Measurements from ENCODE around the gene ZNF593.

ZNF593 gene

DNA sequence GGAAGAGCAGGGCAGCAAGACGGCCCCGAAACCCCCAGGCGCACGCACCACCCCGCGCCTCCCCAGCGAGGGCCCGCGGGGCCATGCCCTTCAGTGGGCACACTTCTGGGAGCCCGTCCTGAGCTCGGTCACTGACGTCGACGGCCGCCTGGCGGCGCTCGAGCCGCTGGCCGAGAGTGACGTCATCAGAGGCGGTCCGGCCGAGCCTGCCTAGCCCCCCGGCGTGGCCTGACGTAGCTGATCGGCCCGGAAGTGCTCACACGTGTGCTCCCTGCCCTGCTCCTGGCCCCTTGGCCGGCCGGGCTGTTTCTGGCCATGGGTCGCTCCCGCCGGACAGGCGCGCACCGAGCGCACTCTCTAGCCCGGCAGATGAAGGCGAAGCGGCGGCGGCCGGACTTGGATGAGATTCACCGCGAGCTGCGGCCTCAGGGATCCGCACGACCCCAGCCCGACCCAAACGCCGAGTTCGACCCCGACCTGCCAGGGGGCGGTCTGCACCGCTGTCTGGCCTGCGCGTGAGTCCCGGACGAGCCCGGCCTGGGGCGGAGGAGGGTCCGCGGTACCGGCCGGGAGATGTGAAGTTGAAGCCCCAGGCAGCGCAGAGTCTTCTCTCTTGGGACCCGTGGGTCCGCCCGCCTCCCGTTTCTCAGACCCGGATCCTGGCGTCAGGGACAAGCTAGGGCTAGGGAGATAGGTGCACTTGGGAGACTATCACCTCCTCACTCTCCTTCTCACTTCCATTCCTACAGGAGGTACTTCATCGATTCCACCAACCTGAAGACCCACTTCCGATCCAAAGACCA lies at the start of gene ZNF593:
Gene ZNF593 (plus strand): TSS at position 240 of the 803 bp plus-strand sequence. CDS start 76 bp downstream, at position 316.
- peak; percentile 93 for DNase-seq (ENCODE audit: low spot score)

DNA sequence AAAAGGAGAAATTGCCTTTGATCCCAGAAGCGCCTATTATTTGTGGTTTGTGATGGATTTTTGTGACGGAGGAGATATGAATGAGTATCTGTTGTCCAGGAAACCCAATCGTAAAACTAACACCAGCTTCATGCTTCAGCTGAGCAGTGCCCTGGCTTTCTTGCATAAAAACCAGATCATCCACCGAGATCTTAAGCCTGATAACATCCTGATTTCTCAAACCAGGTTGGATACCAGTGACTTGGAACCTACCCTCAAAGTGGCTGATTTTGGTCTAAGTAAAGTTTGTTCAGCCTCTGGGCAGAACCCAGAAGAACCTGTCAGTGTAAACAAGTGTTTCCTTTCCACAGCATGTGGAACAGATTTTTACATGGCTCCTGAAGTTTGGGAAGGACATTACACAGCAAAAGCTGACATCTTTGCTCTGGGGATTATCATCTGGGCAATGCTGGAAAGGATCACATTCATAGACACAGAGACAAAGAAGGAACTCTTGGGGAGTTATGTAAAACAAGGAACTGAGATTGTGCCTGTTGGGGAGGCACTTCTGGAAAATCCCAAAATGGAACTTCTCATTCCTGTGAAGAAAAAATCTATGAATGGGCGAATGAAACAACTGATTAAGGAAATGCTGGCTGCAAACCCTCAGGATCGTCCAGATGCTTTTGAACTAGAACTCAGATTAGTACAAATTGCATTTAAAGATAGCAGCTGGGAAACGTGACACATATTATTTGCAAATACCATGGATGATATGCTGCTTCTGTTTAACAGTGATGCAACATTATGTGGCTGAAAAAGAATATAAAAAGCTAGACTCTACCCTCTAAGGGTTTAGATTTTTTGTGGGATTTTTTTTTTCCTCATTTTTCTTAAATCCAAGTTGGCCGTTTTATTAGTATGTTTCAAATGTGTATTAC lies 47.6 kb upstream of the ZNF593 start:
- no peak for DNase-seq (ENCODE audit: low spot score)

DNA sequence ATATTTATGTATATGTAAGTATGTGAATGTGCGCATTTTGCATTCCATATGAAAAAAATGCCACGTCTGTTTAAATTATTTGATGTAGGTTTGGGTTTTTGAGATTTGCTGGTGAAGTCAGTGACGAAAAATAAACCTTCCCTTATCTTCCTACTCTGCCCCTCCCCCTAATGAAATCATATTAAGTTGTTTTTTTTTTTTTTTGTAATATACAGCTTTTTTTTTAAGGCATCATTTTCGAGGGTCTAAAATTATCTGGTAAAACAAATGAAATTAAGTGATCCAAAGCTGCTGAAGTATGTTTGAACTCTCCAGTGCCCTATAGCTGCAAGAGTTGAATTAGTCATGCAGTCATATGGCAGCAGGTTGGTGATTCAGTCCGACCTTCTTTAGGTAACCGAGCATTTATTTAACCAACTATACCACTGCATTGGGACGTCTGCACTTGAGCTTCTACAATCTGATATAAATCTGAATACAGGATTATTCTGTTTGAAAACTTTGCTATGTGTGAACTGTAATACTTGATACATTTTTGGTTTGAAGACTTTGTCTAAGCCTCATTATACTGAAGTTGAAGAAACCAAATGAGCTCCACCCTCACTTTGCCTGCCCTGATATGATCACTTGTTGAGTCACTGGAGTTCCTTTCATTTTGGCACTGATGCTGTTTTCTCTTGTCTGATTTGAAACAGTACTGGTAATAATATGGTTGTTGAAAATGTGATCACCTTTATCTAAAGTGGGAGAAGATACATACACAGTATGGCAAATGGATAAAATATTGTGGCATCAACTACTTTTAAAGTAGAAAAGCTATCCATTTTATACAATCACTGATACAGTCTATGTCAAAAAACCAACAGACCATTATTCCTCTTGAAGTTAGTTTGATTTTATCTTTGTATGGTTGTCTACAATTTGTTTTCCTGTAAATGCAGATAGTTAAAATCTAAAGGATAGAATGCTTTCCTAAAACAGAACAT lies 46.4 kb upstream of the ZNF593 start:
- no peak for DNase-seq (ENCODE audit: low spot score)

DNA sequence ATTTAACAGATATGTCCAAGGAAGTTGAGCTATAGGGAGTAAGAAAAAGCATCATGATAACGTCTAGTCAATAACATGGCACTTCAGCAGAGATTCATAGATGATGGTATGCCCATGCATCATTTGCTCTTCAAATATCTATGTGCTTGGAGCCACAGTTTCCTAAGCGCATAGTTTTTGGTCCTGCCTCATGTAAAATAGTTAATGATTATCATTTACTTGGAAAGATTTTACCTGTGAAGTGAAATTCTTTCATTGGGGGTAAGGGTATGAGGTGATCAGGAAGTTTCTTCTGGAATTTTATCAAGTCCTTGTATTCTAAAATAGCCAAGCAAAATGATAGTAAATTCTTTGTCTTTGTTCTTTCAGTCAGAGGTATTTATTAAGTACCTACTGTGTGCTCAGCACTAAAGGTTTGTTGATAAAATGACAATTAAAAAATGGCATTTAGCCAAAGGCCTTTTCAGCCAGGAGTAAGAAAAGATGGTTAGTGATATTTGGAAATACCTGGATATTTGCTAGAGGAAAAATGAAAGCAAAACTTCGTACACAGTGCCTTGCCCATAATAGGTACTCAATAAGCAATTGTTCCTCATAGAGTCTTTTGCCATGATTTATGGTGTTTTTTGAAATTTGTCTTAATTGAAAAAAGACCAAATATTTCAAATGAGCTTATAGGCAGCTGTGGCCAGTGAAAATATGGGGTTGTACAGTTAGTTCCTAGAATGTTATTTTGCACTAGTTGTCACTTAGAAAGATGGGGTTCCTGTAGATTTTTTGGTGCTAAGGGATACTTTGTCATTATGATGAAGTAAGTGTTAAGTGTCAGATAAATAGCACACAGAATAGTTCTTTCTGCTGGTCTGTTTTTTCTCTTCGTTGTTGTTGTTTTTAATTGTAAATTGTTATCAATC lies 45.0 kb upstream of the ZNF593 start:
- no peak for DNase-seq (ENCODE audit: low spot score)

DNA sequence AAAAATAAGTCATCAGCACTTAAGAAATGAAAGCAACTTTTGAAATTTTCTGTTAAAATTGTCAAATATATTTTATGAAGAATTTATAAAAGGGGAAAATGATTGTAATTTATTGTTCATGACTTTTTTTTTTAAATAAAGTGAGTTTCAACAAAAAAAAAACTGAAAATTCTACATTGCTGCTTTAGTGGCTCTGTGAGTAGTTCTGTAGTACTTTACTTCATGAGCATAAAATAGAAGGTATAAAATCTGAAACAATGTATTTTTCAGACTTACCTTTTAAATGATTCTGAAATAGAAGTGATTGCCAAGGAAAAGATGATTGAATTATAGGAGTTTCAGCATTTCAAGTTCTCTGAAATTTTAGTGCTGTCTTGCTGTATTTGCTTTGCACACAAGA lies 44.3 kb upstream of the ZNF593 start:
- DNase-seq (ENCODE audit: low spot score), result no peak

DNA sequence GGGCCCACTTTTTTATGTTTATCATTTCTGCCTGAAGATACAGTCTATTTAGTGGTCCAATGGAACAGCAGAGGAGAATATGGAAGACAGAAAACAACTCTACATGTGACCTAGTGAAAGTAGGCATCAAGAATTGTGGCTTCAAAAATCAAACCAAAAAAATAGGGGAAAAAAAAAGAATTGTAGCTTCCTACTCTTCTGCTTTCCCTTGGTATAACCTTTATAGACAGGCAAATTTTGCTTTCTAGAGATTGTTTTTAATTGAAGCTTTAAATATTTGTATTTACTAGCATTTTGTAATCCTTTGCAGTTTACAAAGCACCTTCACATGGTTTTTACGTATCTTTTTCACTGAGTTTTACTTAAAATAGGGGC lies 43.8 kb upstream of the ZNF593 start:
- DNase-seq (ENCODE audit: low spot score), result no peak

DNA sequence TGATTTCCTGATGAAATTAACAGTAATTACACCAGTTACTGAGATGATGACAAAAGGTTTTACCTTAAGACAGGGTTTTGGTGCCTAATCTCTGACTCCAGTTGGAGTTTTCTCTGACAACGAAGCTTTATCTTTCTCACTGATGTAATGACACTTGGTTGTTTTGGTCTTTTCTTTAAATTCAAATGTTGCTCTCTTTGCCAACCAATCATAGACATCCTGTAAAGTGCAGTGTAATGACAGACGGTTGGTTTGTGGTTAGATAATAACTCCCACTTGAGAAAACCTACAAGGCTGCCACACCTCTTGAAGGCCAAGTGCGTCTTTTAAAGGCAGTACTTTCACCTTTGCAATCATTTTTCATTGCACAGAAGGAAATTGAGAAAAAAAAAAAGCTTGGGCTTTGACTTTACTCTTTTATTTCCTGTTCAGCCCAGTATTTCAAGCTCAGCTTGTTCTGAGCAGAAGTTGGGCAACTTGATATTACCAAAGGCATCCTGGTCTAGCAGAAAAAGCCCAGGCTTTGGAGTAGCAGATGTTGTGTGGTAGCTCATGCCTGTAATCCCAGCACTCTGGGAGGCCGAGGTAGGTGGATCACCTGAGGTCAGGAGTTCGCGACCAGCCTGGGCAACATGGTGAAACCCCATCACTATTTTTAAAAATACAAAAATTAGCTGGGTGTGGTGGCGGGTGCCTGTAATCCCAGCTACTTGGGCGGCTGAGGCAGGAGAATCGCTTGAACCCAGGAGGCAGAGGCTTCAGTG lies 43.2 kb upstream of the ZNF593 start:
- DNase-seq (ENCODE audit: low spot score), result peak; percentile 90

DNA sequence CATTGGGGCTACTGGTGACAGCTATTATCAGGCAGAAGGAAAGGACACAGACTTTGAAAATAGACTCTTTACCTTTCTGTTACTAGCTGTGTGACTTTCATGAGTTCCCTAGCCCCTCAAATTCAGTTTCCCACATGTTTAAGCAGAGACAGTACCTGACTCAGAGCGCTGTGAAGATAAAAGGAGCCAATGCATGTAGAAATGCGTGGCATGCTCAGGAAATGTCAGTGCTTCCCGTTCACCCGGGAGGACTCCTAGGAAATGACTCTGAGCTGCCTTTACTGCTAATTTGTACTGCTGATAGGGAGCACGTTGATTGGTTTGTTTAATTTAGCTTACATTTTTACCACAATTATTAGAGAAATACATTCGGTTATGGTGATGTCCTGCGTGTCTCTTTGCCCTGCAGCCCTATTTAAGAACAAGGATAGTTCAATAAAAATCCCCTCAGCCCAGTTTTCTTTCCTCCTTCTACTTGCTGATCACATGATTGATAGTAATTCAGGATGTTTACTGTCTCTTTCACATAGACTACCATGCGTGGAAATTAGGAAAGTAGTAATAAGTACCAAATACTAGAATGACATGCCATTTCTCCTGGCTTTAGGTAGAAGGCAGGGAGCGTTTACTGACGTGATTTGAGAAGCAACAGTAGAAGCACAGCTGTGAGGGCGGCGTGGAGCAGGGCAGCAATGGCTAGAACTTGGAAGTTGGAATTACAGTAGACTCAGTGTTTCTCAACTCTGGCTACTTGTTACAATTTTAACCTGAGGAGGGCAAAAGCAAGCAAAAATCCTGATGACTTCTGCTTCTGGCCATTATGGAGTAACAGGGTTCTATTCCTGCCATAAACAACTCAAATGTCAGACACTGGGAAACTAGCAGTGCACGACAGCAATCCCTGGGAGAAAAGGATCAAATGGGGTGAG lies 42.2 kb upstream of the ZNF593 start:
- no peak for DNase-seq (ENCODE audit: low spot score)

DNA sequence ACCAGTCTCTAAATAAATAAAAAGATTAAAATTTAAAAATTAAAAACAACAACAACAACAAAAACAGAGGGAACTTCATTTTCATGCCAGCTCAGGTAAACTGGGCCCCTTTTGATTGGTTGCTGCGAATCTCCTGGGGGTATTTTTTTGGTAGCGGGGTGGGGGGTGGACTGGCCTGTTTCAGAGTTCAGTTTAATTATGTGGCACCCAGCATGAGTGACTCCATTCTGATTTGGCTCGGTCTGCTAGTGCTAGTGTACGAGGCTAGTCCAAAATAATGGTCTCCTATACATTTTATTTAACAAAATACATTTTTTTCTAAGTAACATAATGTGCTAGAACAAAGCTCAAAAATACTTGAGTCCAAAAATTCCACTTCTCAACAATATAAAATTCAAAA lies 39.9 kb upstream of the ZNF593 start:
- DNase-seq (ENCODE audit: low spot score), result no peak

DNA sequence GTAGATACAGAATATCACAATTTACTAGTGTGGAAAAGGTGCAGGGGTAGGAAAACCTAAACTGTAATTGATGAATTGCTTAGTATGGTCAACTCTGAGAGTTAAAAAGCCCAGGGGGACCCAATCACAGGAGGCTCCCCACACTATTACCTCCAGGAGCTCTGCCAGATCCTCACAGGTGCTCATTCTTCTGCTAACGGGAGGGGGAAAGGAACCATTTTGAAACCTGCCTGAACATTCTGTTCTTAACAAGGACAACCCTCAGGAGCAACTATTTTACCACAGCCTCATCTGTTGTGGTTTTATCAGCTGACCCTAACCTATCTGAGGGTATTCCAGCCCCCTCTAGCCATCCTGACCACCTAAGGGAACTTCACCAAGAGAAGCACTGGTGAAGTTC lies 39.0 kb upstream of the ZNF593 start:
- DNase-seq (ENCODE audit: low spot score), result no peak

DNA sequence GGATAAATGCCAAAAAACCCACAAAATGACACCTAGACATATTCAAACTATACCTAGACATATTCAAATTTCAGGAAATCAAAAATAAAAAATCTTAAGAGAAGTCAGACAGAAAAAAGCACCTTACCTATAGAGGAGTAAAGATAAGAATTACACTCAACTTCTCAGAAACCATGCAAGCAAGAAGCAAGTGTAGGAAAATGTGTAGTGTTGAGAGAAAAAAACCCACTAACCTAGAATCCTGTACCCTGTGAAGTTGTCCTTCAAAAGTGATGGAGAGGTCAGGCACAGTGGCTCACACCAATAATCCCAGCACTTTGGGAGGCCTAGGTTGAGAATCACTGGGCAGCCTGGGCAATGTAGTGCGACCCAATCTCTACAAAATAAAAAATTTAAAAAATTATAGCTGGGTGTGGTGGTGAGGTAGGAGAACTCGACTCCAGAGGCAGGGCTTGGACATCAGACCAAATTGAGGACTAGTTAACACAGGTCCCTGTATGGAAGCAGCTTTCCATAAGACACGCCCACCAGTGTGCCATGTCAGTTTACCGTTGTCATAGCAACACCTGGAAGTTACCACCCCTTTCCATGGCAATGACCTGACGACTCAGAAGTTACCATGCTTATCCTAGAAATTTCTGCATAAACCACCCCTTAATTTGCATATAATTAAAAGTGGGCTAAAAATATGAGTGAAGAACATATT lies 37.4 kb upstream of the ZNF593 start:
- DNase-seq (ENCODE audit: low spot score), result peak; percentile 59

DNA sequence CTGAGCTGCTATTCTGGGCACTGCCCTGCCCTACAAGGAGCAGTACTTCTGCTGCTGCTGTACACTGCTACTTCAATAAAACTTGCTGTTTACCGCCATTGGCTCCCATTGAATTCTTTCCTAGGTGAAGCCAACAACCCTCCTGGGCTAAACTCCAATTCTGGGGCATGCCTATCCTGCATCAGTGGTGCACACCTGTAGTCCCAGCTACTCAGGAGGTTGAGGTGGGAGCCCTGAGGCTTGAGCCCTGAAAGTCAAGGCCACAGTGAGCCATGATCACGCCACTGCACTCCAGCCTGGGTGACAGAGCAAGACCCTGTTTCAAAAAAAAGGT lies 36.9 kb upstream of the ZNF593 start:
- DNase-seq (ENCODE audit: low spot score), result no peak

DNA sequence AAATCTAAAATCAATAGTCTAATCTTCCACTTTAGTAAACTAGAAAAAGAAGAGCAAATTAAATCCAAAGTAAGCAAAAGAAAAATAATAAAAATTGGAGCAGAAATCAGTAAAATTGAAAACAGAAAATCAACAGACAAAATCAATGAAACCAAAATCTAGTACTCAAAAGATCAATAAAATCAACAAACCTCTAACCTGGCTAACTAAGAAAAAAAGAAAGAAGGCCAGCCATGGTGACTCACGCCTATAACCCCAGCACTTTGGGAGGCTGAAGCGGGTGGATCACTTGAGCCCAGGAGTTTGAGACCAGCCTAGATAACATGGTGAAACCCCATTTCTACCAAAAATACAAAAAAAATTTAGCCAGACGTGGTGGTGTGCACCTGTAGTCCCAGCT lies 35.2 kb upstream of the ZNF593 start:
- no peak for DNase-seq (ENCODE audit: low spot score)

DNA sequence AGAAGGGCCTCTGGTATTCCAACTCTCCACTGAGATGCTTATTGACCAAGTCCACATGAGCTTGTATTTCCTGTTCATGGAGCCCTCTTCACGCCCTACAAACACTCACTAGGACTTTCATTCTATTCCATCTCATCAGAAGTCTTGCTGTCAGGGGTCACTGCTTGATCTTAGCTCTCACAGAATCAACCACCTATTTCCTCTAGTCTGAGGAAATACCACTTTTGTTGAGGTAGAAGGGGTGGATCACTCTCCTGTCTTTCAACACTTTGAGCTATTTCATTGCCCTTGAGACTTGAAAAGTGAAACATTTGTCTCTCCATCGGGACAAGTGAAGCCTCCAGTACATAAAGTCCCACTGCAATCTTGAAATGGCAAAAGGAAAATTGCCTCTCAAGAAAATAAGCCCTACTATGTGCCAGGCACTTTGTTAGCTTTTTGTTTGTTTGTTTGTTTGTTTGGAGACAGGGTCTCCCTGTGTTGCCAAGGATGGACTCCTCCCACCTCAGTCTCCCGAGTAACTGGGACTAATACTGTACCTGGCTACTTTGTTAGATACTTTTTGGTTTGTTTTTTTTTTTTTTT lies 30.6 kb upstream of the ZNF593 start:
- no peak for DNase-seq (ENCODE audit: low spot score)

DNA sequence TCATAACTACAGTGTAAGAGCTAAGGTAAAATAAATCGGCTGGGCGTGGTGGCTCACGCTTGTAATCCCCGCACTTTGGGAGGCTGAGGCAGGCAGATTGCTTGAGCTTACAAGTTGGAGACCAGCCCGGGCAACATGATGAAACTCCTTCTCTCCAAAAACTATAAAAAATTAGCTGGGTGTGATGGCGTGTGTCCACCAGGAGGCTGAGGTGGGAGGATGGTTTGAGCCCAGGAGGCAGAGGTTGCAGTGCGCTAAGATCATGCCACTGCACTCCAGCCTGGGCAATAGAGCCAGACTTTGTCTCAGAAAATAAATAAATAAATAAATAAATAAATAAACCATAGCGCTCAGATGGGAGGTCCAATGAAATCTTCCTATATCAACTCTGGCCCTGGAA lies 27.5 kb upstream of the ZNF593 start:
- DNase-seq (ENCODE audit: low spot score), result no peak

DNA sequence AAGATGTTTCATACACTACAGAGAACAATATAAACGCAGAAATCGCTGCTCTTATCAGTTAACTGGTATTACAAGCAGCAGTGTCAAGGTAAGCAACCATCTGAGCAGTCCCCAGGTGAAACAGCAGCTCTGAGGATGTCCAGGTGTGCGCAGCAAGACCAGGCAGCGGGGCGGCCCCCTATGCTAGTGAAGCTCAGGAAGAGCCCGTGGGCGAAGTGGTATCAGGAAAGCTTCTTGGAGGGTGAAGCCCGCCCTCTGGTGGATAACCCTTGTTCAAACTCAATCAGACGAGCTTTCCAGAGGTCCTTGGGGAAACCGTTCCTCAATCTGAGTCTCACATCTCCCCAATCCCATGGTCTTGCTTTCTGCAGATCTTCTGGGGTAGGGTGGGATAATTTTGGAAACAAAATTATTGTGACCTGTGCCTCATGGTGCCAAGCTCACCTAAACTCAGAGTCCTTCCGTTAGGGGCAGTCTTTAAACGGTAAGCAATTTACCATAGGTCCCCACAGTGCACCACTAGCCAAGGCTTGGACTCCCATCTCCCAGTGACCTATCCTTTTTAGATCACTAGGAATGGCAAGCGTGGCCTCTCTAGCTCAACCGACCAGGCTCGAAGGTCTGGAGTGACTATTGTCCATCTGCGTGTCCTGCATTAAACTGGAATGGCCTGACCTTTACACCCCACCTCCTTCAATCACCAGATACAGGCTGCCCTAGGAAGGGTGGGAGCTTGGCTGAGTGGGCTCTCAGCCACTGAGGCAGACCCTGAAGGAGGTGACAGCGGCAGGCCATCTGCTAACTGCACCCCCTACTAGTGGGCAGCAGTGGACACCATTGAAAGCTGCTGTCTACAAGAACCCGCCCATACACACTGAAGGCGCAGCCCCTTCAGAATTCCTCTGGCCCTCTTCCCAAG lies 24.4 kb upstream of the ZNF593 start:
- DNase-seq (ENCODE audit: low spot score), result peak; percentile 88

DNA sequence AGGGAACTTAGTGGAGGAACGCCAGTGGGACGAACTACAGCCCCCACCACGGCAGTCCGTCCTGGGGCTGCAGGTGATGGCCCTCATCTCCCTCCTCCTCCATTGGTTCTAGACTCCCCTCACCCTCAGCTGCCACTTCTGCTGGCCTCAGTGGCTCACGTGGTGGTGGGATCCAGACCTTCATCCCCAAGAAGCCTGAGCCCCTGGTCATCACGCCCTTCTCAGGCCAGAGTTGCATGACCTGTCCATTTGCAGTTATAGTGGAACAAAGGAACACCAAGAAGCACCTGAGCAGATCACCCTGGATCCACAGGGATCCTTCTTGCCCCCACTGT lies 23.8 kb upstream of the ZNF593 start:
- no peak for DNase-seq (ENCODE audit: low spot score)
